Activated CD4-positive, alpha-beta T cell treated with anti-CD3 and anti-CD28 coated beads for 1 hour (primary cell): ENCODE measurements around the gene RREB1.
"Not testable (repeated sequence)": the region's sequence is repeated elsewhere in the genome, so short reads cannot be mapped to it uniquely, and the experiment has no call there.

Experiments used
- DNase-seq: peaks from one replicate; pipeline ENCODE4 v3.0.0-alpha.2; 2020

The RREB1 gene

DNA sequence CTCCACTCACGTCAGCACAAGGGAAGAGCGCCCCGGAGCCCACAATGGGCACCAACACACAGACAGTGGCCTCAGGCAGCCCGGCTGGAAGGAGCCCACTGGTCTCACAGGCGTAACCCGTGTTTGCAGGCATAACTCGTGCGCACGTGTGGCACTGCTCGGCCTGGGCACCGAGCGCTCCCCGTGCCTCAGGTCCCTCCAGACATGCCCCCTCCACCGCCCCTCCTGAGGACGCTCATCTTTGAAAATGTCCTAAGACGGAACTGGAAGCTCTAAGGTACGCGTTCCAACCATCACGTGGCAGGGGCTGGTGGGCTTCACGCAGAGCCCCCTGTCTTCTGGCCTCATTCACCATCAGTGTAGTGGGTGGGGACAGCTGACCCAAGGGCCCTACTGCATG, 160.6 kb downstream of the RREB1 start:
- no peak for DNase-seq

DNA sequence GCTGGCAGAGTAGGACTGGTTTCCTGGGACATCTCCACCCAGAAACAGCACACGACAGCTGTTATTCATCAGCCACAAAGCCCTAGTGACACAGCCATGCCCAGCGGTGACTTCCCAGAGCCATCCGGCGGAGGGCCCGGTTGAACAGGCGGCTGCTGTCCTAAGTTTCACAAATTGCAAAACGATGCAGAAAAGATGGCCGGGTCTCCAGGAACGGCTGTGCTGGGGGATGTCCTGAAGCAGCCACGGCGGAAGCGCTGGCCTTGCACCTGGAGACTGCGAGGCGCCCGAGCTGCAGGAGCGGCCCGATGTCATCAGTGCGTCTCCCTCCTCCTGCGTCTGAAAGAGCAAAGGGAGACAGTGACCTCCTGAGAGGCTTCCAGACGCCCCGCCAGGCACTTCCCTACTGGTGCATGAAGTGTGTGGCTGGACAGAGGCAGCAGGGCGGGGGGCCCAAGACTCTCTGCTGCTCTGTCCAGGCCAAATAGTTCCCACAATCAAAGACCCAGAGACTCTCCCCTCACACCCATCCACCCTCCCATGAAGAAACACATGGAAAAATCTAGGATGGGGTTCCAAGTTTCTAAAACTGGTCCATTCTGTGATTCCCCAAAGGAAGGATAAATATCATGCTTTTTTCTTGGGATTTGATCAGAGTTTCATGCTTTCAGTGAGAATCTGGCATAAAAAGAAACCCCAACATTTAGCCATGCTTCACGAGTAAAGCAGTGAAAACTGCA, 161.2 kb downstream of the RREB1 start:
- DNase-seq: no peak

DNA sequence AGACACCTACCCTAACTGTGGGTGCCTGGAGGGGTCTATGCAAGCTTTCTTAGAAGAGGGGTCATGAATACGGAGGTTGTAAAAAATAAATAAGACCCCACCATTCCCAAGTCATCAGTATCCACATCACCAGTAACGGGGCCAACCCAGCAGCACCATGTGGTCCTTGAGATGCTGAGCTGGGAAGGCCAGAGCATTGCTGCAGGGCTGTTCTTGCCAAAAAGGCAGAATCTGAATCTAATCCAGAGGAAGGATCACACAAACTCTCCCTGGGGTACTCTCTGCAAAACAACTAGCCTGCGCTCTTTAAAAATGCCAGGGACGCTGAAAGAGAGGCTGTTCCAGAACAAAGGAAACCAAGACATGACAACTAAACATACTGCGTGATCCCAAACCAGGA, 162.1 kb downstream of the RREB1 start:
- DNase-seq: no peak

DNA sequence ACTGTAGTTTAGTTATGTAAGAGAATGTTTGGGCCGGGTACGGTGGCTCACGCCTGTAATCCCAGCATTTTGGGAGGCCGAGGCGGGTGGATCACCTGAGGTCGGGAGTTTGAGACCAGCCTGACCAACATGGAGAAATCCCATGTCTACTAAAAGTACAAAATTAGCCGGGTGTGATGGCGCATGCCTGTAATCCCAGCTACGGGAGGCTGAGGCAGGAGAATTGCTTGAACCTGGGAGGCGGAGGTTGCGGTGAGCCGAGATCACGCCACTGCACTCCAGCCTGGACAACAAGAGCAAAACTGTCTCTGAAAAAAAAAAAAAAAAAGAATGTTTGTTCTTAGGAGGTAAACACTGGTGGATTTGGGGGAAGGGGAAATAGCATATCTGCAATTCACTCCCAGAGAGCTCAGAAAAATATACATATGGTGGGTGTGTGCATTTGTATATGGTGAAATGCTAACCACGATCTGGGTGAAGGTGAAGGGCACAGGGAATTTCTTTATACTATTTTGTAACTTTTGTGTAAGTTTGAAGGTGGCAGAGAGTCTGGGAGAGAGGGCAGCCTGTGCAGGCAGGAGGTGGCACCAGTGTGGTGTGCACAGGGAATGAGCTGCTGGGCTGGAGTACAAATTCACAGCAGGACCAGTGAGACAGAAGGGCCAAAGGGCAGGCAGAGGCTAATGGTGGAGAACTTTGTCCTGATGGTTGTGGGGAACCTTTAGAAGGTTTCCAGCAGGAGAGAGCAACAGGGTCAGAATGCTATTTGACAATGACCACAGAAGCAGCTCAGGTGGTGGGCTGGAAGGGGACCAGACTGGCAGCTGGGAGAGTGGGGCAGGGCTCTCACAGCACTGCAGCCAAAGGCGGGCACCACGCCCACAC, 162.8 kb downstream of the RREB1 start:
- no peak for DNase-seq

DNA sequence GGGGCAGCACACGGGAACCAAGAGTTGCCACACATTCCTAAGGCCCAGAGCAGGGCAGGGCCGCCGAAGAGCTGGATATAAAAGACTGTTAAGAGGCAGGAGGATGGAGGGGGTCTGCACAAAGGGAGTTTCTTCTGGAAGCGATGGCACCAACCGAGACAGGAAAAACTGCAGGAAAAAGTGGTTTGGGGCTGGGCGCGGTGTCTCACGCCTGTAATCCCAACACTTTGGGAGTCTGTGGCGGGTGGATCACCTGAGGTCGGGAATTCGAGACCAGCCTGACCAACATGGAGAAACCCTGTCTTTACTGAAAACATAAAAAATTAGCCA, 163.4 kb downstream of the RREB1 start:
- DNase-seq: no peak

DNA sequence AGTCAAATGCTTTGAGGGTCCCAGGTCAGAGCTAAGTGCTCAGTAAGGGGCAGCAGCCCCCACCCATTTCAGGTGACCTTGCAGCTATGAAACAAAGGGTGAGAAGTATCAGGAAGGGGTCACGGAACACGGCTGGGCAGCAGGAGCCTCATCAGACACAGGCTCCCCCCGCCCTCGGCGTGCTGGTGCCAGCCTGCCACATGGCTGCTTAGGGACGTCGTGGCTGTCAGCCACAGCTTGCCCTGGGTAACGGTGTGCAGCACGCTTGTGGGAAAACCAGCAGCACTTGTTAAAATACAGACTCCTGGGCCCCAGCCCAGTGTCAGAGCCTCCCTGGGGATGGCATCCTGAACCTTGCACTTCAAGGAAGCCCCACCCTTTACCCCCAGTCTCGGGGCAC, 165.9 kb downstream of the RREB1 start:
- no peak for DNase-seq

DNA sequence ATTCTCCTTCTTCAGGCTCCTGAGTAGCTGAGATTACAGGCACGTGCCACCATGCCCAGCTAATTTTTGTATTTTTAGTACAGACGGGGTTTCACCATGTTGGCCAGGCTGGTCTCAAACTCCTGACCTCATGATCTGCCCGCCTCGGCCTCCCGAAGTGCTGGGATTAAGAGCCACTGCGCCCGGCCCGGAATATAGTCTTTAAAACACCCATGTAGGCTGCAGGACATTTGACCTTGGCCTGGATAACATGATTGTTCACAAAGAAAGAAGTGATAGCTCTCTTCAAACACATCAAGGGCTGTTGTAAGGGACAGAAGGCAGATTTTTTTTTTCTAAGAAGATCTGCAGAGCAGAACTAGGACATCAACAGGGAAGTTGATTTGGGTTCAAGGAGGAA, 166.8 kb downstream of the RREB1 start:
- not testable (repeated sequence) for DNase-seq

DNA sequence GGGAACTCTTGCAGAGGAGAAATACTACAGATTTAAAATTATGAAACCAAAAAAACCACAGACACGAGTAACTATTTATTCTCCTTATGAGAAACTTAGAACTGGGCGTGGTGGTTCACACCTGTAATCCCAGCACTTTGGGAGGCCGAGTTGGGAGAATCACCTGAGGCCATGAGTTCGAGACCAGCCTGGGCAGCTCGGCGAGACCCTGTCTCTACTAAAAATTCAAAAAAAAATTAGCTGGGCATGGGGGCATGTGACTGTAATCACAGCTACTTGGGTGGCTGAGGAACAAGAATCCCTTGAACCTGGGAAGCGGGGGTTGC, 168.4 kb downstream of the RREB1 start:
- DNase-seq: no peak

DNA sequence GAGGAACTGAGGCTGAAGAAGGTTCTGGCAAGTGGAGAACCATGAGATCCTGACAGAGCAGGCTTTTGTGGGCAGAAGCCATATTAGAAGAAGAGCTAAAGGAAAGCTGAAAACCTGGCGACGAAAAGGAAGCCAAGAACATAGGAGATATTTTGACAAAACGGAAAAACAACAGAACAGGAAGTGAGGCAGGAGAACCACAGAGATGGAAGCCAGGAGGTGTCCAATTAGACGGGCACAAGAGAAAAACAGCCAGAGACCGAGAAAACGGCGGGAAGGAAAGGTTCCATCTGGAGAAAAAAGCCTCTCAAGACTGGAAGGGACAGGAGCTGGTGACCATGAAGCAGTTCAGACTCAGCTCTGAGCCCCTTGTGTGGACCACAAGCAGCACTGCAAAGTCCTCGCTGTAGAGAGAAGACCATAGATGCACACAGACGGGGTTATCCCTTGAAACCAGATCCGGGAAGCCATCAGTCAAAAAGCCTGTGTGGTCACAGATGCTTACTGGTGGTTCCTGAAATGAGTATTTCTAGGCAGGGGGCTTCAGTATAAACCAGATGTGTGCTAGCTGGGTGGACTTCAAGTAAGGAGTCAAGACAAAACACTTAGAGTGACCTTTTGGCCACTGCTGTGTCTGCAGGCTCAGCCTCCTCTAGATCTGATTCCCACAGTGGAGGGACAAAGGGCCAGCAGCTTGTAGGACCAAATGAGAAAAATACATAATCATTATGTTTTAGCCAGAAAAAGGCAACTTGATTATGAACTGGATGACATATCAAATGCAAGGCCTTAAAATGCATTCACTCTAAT, 174.5 kb downstream of the RREB1 start:
- no peak for DNase-seq

DNA sequence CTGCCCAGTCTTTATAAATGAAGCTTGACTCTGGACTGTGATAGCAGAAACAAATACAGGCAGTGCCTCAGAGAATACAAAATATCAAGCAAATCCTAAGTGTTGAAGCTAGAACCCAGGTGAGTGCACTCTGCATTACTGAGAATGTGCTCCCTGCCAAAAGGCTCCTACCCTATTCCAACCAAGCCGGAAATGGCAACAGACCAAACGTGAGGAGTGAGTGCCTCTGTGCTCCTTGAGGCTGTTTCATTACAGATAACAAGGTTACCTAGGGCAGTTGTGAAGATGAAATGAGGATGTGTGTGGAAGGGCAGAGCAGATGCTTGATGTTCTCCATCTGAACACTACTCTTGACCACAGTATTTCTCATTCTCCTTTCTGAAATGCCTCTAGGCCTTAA, 175.9 kb downstream of the RREB1 start:
- no peak for DNase-seq

DNA sequence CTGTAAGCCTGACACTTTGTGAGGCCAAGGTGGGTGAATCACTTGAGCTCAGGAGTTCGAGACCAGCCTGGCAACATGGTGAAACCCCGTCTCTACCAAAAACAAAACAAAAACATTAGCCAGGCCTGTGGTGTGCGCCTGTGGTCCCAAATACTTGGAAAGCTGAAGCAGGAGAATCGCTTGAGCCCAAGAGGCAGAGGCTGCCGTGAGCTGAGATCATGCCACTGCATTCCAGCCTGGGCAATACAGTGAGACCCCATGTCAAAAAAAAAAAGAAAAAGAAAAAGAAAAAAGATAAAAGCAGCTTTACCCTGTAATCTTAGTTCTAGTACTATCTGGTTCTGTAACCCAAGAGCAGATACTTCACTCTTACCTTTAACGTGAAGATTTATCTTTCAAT, 177.7 kb downstream of the RREB1 start:
- no peak for DNase-seq

DNA sequence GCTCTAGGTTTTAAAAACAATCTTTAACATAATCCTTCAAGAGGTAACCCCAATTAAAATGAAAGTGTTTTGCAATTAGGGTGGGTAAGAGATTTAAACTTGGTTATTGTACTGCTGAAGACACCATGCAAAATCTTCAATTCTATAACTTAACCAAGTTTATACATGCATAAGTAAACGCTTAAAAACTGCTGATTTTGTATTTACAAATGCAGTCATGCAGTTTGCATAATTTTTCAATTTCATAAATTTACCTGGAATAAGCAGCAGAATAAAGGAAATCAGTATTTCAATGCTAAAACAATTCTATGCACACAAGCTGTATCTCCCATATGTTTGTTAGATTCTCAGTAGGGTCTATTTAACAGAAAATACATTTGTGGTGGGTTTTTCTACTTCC, 182.3 kb downstream of the RREB1 start:
- DNase-seq: no peak

DNA sequence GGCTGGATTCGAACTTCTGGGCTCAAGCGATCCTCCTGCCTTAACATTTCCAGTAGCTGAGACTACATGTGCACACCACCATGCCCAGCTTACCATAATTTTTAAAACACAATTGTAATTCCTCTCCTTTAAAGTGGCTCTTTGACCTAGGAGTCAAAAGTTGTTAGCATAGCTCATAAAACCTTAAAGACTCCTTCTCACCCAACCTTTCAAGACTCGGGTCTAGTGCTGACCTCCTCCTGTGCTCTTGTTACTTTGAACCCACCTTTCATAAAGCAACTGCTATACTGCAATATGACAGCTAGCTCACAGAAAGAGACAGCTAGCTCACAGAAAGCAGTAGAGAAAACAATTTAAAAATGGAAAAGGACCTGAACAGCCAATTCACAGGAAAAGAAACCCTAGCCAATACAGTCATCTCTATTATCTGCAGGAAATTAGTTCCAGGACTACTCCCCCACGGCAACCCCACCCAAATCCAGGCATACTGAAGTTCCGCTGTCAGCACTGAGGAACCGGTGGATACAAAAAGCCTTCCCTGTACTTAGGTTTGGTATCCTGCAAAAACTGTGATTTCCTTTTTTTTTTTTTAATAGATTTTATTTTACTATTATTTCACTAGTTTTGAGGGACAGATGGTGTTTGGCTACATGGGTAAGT, 185.0 kb downstream of the RREB1 start:
- no peak for DNase-seq

DNA sequence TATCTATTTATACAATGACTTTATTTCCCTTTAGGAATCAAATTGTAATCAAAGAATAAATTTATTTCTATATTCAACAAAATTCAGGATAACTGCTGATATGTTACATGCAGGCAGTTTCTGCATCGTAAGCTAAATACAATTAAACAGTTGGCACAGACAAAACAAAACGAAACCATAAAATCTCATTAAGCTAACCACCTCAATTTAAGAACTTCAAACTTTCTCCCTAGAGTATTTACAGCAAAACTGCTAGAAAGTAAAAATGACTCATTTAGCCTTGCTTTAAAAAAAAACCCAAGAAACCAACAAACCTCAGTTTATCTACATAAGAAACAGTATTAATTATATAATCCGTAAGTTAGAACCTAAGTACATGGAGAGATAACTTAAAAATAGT, 188.2 kb downstream of the RREB1 start:
- no peak for DNase-seq

DNA sequence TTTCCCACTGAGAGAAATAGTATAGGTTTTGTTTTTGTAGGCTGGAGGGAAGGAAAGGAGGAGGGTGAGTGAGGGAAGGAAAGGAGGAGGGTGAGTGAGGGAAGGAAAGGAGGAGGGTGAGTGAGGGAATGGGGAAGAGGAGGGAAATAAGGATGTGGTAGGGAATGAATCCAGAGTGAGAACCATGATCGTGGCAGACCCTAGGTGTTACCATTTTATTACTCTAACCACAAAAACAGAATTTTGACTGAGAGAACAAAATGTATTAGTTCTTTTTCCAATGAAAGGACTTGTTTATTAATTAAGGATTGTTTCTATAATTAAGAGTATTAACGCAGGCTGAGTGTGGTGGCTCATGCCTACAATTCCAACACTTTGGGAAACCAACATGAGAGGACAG, 188.8 kb downstream of the RREB1 start:
- no peak for DNase-seq

DNA sequence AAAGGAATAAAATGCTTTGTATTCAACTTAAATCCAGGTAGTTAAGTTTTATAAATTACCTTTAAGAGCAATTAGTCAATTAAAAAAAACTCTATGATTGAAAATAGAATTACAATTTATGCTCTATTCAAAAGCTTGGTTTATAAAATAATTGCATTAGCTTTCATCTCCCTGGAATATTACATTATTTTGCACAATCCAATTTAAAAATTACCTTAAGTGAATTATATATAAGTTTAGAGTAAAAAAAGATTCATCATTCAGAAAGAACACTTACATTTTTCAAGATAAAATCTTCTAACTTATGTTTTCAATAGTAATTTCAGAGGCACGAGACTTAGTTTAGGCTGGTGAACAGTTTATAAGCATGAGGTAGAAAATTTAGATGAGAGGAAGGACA, 190.4 kb downstream of the RREB1 start:
- no peak for DNase-seq

DNA sequence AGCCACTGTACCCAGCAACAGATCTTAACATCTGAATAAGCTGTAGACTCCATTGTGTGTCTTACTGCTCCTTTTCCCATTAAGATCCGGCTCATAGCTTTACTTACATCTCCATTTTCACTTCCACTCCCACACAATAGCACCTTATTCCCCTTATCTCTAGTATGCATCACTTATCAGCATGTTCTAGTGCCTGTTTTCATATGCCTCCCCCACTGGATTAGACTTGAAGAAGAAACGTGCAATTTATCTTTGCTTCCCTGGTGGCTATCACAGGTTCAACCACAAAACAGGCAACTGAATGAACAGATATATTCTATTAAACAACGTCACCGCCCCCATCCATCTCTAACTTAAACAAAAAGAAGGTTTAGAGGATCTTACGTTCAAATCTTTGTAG, 193.2 kb downstream of the RREB1 start:
- no peak for DNase-seq
